ENCODE results near the gene MYO18B.

Gene MYO18B

DNA sequence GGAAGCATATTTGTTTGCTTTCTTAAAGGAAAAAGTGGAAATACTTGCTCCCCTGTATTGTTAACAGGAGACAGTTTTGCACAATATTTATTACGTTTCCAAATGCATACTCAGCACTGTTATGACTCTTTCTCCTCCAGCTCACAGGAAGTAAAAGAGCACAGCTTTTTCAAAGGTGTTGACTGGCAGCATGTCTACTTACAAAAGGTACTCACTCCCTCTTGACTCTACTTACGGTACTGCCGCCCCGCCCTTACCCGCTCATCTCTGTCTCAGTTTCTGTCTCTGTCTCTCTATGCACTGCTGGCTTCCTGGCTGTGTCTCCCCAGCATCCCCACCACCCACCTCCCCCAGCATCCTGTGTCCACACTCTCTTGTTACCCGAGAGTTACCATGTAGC is 32.2 kb upstream of the MYO18B start:
- H3K4me3 ChIP-seq (ENCODE audit: low read depth in 1 of 2, low read length in 1 of 2): no peak overlapping the region
- no peaks in the 10 kb centered on the region for H3K9me3 ChIP-seq
- H3K4me1 ChIP-seq (ENCODE audit: control insufficient read depth in 1 of 2, insufficient read depth in 1 of 2, low read depth in 1 of 2, low read length in 1 of 2): no peaks in the 10 kb centered on the region
- no peaks in the 10 kb centered on the region for H3K27me3 ChIP-seq
- no peak overlapping the region for H3K27ac ChIP-seq
- TF ChIP-seq, protein P1, sequence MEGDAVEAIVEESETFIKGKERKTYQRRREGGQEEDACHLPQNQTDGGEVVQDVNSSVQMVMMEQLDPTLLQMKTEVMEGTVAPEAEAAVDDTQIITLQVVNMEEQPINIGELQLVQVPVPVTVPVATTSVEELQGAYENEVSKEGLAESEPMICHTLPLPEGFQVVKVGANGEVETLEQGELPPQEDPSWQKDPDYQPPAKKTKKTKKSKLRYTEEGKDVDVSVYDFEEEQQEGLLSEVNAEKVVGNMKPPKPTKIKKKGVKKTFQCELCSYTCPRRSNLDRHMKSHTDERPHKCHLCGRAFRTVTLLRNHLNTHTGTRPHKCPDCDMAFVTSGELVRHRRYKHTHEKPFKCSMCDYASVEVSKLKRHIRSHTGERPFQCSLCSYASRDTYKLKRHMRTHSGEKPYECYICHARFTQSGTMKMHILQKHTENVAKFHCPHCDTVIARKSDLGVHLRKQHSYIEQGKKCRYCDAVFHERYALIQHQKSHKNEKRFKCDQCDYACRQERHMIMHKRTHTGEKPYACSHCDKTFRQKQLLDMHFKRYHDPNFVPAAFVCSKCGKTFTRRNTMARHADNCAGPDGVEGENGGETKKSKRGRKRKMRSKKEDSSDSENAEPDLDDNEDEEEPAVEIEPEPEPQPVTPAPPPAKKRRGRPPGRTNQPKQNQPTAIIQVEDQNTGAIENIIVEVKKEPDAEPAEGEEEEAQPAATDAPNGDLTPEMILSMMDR (IDR thresholded peaks at IDR 0.05): no peak
- peaks cover 10% of the 10 kb centered on the region for H3K36me3 ChIP-seq

DNA sequence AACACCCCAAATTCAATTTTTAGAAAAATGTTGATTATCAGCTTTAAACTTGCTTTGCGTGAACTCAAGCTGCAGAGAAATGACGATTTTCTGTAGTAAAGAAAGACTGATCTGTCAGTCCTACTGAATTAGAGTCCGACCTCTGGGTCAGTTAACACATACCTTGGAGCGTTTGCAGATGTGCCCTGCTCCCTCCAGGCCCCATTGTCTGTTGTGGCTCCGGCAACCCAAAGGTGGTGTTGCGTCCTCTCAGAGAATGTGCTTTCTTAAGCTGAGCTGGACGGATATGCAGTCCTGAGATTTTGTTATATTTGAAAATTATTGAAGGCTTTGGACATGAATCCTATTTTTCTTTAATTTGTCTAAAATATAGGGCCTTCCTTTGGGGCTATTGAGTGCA is 31.5 kb upstream of the MYO18B start:
- TF ChIP-seq, protein P1 (IDR thresholded peaks at IDR 0.05): no peak
- H3K9me3 ChIP-seq: no peaks in the 10 kb centered on the region

DNA sequence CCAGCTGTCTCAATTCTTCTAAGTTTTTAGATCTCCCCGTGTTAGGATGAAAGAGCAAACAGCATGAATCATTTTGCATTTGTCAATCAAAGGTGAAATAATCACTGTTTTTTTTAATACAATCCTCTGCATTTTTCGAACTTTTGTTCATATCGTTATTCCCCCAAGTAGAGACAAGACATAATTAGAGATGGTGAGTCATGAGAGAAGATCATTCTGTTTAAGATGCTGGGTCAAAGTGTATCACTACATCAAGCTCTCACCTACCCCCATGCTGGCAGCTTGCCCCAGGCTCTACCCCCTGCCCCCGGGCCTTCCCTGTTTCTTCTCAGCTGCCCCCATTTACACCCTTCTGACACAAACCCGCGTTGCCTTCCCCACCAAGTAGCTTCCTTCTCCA is 30.5 kb upstream of the MYO18B start:
- Histone ChIP-seq H3K27me3 (no peaks in the 10 kb centered on the region), H3K36me3 (peaks cover 14% of the 10 kb centered on the region), H3K27ac (no peak overlapping the region), H3K4me3 (ENCODE audit: low read depth in 1 of 2, low read length in 1 of 2) (no peak overlapping the region), H3K9me3 (no peaks in the 10 kb centered on the region), H3K4me1 (ENCODE audit: control insufficient read depth in 1 of 2, insufficient read depth in 1 of 2, low read depth in 1 of 2, low read length in 1 of 2) (no peaks in the 10 kb centered on the region)
- TF ChIP-seq, protein P1 (IDR thresholded peaks at IDR 0.05): no peak

More for the DNA sequence above, 31.5 kb upstream of the MYO18B start:
- H3K4me3 ChIP-seq (ENCODE audit: low read depth in 1 of 2, low read length in 1 of 2): no peak overlapping the region
- no peaks in the 10 kb centered on the region for H3K4me1 ChIP-seq (ENCODE audit: control insufficient read depth in 1 of 2, insufficient read depth in 1 of 2, low read depth in 1 of 2, low read length in 1 of 2)
- no peak overlapping the region for H3K27ac ChIP-seq
- H3K36me3 ChIP-seq: peaks cover 14% of the 10 kb centered on the region
- no peaks in the 10 kb centered on the region for H3K27me3 ChIP-seq

DNA sequence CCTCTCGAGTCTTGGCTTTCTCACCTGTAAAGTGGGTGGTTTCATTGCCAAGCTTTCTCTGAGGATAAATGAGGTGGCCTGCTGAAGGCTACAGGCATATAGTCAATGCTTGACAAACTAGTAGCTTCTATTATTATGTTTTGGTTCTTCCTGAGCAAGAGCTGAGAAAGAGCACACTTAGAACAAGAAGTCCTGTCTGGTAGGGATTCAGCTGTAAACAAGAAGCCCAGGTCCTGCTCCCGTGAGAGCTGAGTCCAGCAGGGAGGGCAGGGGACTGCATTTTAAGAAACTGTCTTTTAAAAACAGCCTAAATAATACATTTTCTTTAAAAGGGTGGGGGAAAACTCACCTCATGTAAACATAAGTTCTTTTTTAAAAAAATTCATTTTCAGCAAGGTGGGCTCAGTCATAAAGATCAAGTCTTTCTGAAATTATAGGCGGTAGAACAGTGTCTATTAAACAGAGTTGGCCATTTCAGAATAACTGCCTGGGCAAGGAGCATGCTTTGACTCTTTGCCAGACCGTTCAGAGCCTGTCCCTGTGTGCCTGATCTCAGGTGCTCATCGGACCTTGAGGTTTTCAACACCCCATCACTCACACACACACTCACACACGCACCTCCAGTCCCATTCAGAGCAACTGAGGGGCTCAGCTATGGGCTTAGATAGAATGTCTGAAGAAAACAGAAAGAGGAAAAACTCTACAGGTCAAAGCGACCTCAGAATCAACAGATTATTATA is 29.2 kb upstream of the MYO18B start:
- H3K27ac ChIP-seq: no peak overlapping the region
- H3K36me3 ChIP-seq: peaks cover 14% of the 10 kb centered on the region
- no peaks in the 10 kb centered on the region for H3K4me1 ChIP-seq (ENCODE audit: control insufficient read depth in 1 of 2, insufficient read depth in 1 of 2, low read depth in 1 of 2, low read length in 1 of 2)
- TF ChIP-seq, protein P1 (IDR thresholded peaks at IDR 0.05): no peak
- H3K9me3 ChIP-seq: no peaks in the 10 kb centered on the region
- H3K27me3 ChIP-seq: no peaks in the 10 kb centered on the region
- no peak overlapping the region for H3K4me3 ChIP-seq (ENCODE audit: low read depth in 1 of 2, low read length in 1 of 2)

DNA sequence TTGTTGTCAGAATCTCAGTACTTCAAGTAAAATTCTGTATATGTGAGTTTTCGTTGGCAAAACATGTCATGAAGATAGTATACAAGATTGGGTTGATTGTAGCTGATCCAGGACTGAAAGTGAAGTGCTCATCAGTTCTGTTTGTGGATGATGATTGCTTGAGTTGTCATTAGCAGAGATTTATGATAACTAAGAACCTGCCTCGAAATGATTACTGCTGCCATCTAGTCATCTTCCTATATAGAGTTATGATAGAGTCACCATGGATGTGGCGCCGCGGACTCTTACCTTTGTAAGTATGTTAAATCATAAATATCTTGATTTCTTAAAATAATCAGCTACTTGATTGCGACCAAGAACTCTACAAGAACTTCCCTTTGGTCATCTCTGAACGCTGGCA is 27.9 kb upstream of the MYO18B start:
- no peaks in the 10 kb centered on the region for H3K4me1 ChIP-seq (ENCODE audit: control insufficient read depth in 1 of 2, insufficient read depth in 1 of 2, low read depth in 1 of 2, low read length in 1 of 2)
- TF ChIP-seq, protein P1 (IDR thresholded peaks at IDR 0.05): no peak
- H3K4me3 ChIP-seq (ENCODE audit: low read depth in 1 of 2, low read length in 1 of 2): no peak overlapping the region
- no peaks in the 10 kb centered on the region for H3K27me3 ChIP-seq
- no peak overlapping the region for H3K27ac ChIP-seq
- peaks cover 14% of the 10 kb centered on the region for H3K36me3 ChIP-seq
- H3K9me3 ChIP-seq: no peaks in the 10 kb centered on the region

All from neutrophil (primary cell).